ENCODE measurements around the gene DPP10.
A peak's percentile ranks its signal among the peaks of the same experiment; 100 is the strongest.

DPP10 gene

GRCh38 chr2:115796078-115796477, 1353.6 kb downstream of the DPP10 start:
- no peak for DNase-seq

GRCh38 chr2:115807276-115807675, 1364.8 kb downstream of the DPP10 start:
- DNase-seq: no peak

- DNase-seq: no peak
Observed at GRCh38 chr2:115825912-115826311, 1383.5 kb downstream of the DPP10 start.

GRCh38 chr2:115833196-115833595, 1390.8 kb downstream of the DPP10 start:
- DNase-seq: no peak

- no peak for DNase-seq
Observed at GRCh38 chr2:115838539-115838938, 1396.1 kb downstream of the DPP10 start.

GRCh38 chr2:115842306-115842705, 1399.9 kb downstream of the DPP10 start:
- no peak for DNase-seq

GRCh38 chr2:115848192-115848591, 1405.8 kb downstream of the DPP10 start:
- no peak for DNase-seq

- no peak for DNase-seq
Observed at GRCh38 chr2:115867024-115867423, 1424.6 kb downstream of the DPP10 start.

- DNase-seq: no peak
Observed at GRCh38 chr2:115874427-115874826, 1432.0 kb downstream of the DPP10 start.

- DNase-seq: peak; percentile 6 to 10
Observed at GRCh38 chr2:115880558-115880957, 1438.1 kb downstream of the DPP10 start.

GRCh38 chr2:115887209-115887776, 1444.9 kb downstream of the DPP10 start:
- DNase-seq: no peak
